ENCODE data around the gene FIBCD1.

DNA sequence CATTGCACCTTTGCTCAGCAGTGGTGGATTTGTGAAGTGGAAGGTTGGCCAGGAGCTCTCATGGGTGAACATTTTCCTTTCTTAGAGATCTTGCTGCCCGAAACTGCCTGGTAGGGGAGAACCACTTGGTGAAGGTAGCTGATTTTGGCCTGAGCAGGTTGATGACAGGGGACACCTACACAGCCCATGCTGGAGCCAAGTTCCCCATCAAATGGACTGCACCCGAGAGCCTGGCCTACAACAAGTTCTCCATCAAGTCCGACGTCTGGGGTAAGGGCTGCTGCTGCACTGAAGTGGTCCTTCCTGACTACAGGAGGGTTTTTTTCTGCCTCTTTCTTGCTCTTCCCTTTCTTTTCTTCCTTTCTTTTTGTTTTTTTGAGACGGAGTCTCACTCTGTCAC is 64.3 kb downstream of the FIBCD1 start:
- TF ChIP-seq, protein P1, sequence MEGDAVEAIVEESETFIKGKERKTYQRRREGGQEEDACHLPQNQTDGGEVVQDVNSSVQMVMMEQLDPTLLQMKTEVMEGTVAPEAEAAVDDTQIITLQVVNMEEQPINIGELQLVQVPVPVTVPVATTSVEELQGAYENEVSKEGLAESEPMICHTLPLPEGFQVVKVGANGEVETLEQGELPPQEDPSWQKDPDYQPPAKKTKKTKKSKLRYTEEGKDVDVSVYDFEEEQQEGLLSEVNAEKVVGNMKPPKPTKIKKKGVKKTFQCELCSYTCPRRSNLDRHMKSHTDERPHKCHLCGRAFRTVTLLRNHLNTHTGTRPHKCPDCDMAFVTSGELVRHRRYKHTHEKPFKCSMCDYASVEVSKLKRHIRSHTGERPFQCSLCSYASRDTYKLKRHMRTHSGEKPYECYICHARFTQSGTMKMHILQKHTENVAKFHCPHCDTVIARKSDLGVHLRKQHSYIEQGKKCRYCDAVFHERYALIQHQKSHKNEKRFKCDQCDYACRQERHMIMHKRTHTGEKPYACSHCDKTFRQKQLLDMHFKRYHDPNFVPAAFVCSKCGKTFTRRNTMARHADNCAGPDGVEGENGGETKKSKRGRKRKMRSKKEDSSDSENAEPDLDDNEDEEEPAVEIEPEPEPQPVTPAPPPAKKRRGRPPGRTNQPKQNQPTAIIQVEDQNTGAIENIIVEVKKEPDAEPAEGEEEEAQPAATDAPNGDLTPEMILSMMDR (IDR thresholded peaks at IDR 0.05): no peak
- no peak for TF ChIP-seq EP300 (IDR thresholded peaks at IDR 0.05)
- no peak for TF ChIP-seq POLR2A (IDR thresholded peaks at IDR 0.05)
- no peak for TF ChIP-seq POLR2AphosphoS5 (IDR thresholded peaks at IDR 0.05)
